GM12874 (cell line): ENCODE measurements around the gene SLC38A8.

ENCODE experiments used
- CTCF ChIP-seq: IDR thresholded peaks from 2 replicates; pipeline ENCODE4 v1.5.1; 2011; ENCODE audit warnings: low read depth, mild to moderate bottlenecking, control low read depth, low read length, moderate library complexity; ENCODE audit not compliant: insufficient read depth

Gene SLC38A8

GRCh38 chr16:84054916-84055315, 12.3 kb upstream of the SLC38A8 start:
- TF ChIP-seq CTCF = no peak

- no peak for TF ChIP-seq CTCF
These were observed 11.7 kb upstream of the SLC38A8 start for GRCh38 chr16:84054271-84054670.

GRCh38 chr16:84053237-84053636, 10.6 kb upstream of the SLC38A8 start:
- no peak for TF ChIP-seq CTCF

- no peak for TF ChIP-seq CTCF
These were observed 9.6 kb upstream of the SLC38A8 start for GRCh38 chr16:84052071-84052622.

GRCh38 chr16:84050316-84050715, 7.7 kb upstream of the SLC38A8 start:
- no peak for TF ChIP-seq CTCF

- TF ChIP-seq CTCF = no peak
These were observed 6.9 kb upstream of the SLC38A8 start for GRCh38 chr16:84049403-84050060.

- no peak for TF ChIP-seq CTCF
These were observed 6.3 kb upstream of the SLC38A8 start for GRCh38 chr16:84048871-84049270.
